Chondrocyte (in vitro differentiated cells): ENCODE measurements around the gene DTNBP1. TPM values are rescaled to one million over a fixed set of nuclear protein-coding genes. Genes with fewer than 3 reads are reported as not detected.

Experiments
- DNase-seq: peaks from one replicate; pipeline ENCODE4 v3.0.0; 2021; ENCODE audit warnings: mixed read lengths, low spot score
- H3K27ac Mint-ChIP-seq: one replicate; pipeline ENCODE4 v1.8.0; 2021; ENCODE audit warnings: mild to moderate bottlenecking, moderate library complexity, mixed read lengths; ENCODE audit not compliant: unreplicated experiment
- H3K27me3 Mint-ChIP-seq: 2 replicates; pipeline ENCODE4 v1.8.0; 2021; ENCODE audit warnings: low read depth, mixed read lengths
- H3K36me3 Mint-ChIP-seq: 2 replicates; pipeline ENCODE4 v1.8.0; 2021; ENCODE audit warnings: low read depth, mixed read lengths
- H3K4me1 Mint-ChIP-seq: 2 replicates; pipeline ENCODE4 v1.8.0; 2021; ENCODE audit warnings: low read depth, mild to moderate bottlenecking, mixed read lengths
- H3K4me3 Mint-ChIP-seq: one replicate; pipeline ENCODE4 v1.8.0; 2021; ENCODE audit warnings: mild to moderate bottlenecking, moderate library complexity, mixed read lengths; ENCODE audit not compliant: unreplicated experiment
- H3K9me3 Mint-ChIP-seq: 2 replicates; pipeline ENCODE4 v1.8.0; 2021; ENCODE audit warnings: low read depth, mixed read lengths
- total RNA-seq: library from RNA; stranded (reverse); gene quantifications from 3 replicates; pipeline ENCODE4 v1.2.1, GENCODE V29; 2021
- TF ChIP-seq, protein P1 (sequence below): fragments of 200-600 bp; sonication (generic); IDR thresholded peaks from 2 replicates; pipeline ENCODE4 v1.5.0; 2021; ENCODE audit warnings: antibody characterized with exemption, mild to moderate bottlenecking, moderate library complexity

Gene DTNBP1
- total RNA-seq, 1 donor from 2014 or later, result 18.0 TPM

DNA sequence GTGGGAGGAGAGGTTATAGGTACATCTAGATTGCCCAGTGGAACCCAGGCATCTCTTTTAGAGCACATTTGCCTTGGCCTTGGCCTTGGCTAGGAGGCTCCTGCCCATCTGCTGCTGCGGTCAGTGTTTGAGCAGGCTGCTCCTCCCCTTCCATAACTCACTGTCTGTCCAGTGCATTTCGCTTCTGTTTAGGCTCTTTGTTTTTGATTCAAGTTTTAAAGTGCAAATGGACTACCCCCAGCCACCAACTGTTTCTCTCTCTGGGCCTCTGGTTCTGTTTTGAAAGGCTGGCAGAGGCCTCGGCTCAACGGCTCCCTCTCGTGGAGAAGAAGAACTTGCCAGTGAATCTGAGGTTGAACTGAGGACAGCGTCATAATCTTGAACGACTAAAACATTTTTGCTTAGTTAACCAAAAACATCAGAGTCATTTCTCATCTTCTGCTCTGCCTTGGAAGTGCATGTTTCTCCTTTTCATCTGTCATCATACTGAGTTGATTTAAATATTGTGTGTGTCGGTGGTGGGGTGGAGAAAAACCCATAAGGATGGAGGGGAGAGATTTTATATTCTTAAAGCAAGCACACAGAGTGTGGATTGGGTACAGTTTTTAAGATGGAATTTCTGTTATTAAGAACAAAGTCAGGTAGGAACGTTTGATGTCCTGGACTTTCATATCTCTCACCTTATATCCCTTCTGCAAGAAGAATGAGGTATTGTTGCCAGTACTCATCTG lies 171.4 kb downstream of the DTNBP1 start:
- Mint-ChIP-seq H3K36me3 (peaks cover 12% of the 10 kb centered on the region), H3K9me3 (no peaks in the 10 kb centered on the region), H3K27me3 (no peaks in the 10 kb centered on the region), H3K27ac (peak overlapping the region; percentile 63), H3K4me1 (peaks cover 25% of the 10 kb centered on the region), H3K4me3 (no peak overlapping the region)
- DNase-seq, result no peak
- TF ChIP-seq, protein P1, sequence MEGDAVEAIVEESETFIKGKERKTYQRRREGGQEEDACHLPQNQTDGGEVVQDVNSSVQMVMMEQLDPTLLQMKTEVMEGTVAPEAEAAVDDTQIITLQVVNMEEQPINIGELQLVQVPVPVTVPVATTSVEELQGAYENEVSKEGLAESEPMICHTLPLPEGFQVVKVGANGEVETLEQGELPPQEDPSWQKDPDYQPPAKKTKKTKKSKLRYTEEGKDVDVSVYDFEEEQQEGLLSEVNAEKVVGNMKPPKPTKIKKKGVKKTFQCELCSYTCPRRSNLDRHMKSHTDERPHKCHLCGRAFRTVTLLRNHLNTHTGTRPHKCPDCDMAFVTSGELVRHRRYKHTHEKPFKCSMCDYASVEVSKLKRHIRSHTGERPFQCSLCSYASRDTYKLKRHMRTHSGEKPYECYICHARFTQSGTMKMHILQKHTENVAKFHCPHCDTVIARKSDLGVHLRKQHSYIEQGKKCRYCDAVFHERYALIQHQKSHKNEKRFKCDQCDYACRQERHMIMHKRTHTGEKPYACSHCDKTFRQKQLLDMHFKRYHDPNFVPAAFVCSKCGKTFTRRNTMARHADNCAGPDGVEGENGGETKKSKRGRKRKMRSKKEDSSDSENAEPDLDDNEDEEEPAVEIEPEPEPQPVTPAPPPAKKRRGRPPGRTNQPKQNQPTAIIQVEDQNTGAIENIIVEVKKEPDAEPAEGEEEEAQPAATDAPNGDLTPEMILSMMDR, result peak; percentile 96

DNA sequence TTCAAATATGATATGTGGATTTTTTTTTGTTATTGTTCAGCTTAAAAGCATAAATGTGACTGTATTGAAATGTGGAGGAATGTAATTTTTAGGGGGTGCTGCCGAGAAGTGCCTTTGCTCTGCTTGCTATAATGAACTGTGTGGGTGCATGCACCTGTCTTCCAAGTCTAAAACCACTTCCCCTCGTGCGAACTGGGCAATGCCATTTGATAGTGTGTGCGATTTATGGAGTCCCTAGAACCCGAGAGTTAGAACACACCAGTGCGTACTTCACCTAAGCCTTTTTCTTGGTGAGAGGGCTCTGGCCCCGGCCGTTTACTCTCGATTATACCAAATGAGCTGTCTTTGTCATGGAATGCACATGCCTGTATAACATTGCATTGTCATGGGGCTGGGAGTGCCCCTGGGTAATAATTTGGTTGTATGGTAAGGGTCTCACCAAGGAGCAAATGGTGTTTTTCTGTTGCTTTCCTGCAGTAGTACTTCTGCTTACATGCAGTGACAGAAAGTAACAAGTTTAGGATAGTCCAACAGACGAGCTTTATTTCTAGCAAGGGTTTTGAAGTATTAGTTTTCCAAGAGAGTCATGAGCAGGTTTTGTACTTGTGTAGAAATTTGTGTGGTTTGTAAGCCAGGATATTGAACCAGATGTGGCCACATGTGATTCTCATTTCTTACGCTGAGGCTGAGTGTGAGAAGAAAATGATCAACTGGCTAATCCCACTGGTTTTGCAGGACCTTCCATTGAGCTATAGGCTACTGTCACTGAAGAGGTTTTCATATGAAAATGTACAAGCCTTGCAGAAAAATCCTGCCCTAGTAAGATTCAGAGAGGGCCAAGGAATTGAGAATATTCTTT lies 172.4 kb downstream of the DTNBP1 start:
- no peak overlapping the region for H3K27ac Mint-ChIP-seq
- TF ChIP-seq, protein P1, result no peak
- no peaks in the 10 kb centered on the region for H3K27me3 Mint-ChIP-seq
- H3K4me3 Mint-ChIP-seq, result no peak overlapping the region
- no peaks in the 10 kb centered on the region for H3K9me3 Mint-ChIP-seq
- DNase-seq, result no peak
- H3K4me1 Mint-ChIP-seq, result peaks cover 18% of the 10 kb centered on the region
- peaks cover 9% of the 10 kb centered on the region for H3K36me3 Mint-ChIP-seq

- H3K36me3 Mint-ChIP-seq, result peaks cover 9% of the 10 kb centered on the region
- no peak overlapping the region for H3K27ac Mint-ChIP-seq
- H3K4me3 Mint-ChIP-seq, result no peak overlapping the region
- DNase-seq, result peak; percentile 69
- H3K9me3 Mint-ChIP-seq, result no peaks in the 10 kb centered on the region
- TF ChIP-seq, protein P1, result no peak
- H3K4me1 Mint-ChIP-seq, result peaks cover 12% of the 10 kb centered on the region
- no peaks in the 10 kb centered on the region for H3K27me3 Mint-ChIP-seq
Observed at GRCh38 chr6:15489261-15489962, 173.4 kb downstream of the DTNBP1 start.

GRCh38 chr6:15487262-15487661 lies 175.6 kb downstream of the DTNBP1 start:
- Mint-ChIP-seq H3K27ac (no peak overlapping the region), H3K9me3 (no peaks in the 10 kb centered on the region), H3K27me3 (no peaks in the 10 kb centered on the region), H3K4me3 (no peak overlapping the region), H3K4me1 (peaks cover 6% of the 10 kb centered on the region), H3K36me3 (peaks cover 9% of the 10 kb centered on the region)
- TF ChIP-seq, protein P1, result no peak
- peak; percentile 70 for DNase-seq

GRCh38 chr6:15485936-15486335 lies 176.9 kb downstream of the DTNBP1 start:
- DNase-seq, result no peak
- TF ChIP-seq, protein P1, result no peak
- no peak overlapping the region for H3K4me3 Mint-ChIP-seq
- H3K4me1 Mint-ChIP-seq, result no peaks in the 10 kb centered on the region
- peaks cover 9% of the 10 kb centered on the region for H3K36me3 Mint-ChIP-seq
- H3K27ac Mint-ChIP-seq, result no peak overlapping the region
- H3K9me3 Mint-ChIP-seq, result no peaks in the 10 kb centered on the region
- H3K27me3 Mint-ChIP-seq, result no peaks in the 10 kb centered on the region
